ENCODE results near the gene CLEC16A.

The CLEC16A gene

DNA sequence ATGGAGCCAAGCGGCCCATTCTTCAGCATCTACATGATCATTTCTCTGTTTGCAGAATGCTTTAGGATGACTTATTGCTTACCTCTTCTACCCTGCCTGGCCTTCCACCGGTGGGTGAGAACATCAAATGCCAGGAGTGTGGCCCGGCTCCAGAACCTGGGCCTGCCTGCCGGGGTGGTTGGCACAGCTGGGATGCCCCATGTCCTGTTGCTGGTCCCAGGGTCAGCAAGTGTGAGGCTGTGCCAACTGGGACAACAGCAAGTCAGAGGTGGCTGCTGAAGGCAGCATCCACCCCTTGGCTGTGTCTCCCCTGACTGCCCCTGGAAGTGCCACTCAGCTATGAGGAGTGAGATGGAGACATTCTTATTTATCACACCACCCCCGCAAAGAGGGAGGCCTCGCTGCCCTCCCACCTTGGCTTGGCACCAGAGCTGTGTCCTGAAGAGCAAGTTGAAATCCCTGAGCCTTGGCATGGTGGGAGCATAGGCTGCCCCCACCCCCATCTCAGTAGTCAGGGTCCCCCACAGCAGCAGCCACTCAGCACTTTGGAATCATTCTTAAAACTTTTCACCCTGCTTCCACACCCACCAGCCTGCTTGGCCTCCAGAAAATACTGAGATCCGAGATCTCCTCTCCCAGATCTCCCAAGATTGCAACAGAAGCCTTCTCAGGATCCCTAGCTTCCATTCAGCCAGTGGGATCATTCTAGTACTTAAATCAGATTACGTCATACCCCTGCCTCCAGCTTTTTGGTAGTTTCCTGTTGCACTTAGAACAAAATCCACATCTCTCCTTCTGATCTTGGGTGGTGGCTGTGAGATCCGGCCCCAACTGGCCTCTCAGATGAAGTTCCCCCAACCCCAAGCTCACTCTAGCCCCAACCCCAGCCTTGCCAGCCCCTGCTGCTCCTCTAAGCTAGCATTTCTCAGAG lies 184.1 kb downstream of the CLEC16A start:
- Mint-ChIP-seq H3K4me1 (peaks cover 69% of the 10 kb centered on the region), H3K27me3 (no peaks in the 10 kb centered on the region), H3K36me3 (ENCODE audit: low read depth) (peaks cover 39% of the 10 kb centered on the region), H3K4me3 (no peak overlapping the region), H3K9me3 (no peaks in the 10 kb centered on the region), H3K27ac (peak overlapping the region; percentile 76)
- DNase-seq: no peak
- ATAC-seq: no peak

DNA sequence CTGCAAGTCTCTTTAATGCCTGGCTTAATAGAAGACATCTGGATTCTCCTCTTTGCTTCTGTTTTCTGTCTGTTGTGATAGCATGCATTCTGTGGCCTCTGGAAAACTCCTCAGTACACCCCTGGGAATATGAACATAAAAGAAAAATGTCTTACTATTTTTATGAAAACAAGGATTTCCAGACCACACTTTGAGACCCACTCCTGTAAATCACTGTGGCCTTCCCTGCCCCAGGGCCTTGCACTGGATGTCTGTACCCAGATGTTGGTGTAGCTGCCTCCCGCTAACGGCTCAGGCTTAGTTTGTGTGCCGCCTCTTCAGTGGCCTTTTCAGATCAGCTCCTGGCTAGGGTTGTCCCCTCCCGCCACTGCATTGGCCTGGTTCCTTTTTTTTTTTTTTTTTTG lies 185.0 kb downstream of the CLEC16A start:
- ATAC-seq (no peak), DNase-seq (no peak)
- Mint-ChIP-seq H3K27ac (peak overlapping the region; percentile 57), H3K4me3 (no peak overlapping the region), H3K36me3 (ENCODE audit: low read depth) (peaks cover 32% of the 10 kb centered on the region), H3K4me1 (peaks cover 72% of the 10 kb centered on the region), H3K27me3 (no peaks in the 10 kb centered on the region), H3K9me3 (no peaks in the 10 kb centered on the region)

DNA sequence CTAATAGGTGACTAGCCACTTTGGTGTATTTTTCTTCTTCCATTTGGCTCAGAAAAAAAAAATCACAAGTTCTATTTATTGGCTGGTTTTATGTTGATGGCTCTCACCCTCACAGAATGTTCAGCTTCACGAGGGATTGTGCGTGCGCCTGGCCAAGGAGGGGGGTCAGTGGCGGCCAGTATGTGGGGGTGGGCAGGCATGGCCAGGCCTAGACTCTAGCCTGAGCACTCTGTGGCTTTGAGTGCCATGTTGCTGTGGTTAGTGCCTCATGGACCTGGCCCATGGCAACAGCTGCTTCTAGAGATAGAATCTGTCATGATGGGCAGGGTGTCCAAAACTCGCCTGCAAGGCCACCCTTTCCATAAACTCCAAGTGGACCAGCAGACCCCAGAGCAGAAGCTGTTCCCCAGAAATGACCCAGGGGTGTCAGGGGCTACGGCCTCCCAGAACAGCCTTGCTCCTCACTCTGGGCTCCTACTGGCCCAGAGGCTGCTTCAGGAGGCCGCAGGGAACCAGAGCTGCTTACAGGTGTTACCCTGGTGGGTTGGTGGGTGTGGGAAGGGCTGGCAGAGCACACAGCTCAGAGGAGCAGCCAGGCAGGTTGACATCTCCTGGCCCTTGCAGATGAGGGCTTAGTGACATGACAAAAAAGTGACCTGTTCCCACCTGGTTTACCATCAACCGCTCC lies 186.8 kb downstream of the CLEC16A start:
- Mint-ChIP-seq H3K36me3 (ENCODE audit: low read depth) (peaks cover 36% of the 10 kb centered on the region), H3K4me3 (no peak overlapping the region), H3K4me1 (peaks cover 70% of the 10 kb centered on the region), H3K27ac (peak overlapping the region; percentile 93), H3K9me3 (no peaks in the 10 kb centered on the region), H3K27me3 (no peaks in the 10 kb centered on the region)
- DNase-seq: no peak
- no peak for ATAC-seq

DNA sequence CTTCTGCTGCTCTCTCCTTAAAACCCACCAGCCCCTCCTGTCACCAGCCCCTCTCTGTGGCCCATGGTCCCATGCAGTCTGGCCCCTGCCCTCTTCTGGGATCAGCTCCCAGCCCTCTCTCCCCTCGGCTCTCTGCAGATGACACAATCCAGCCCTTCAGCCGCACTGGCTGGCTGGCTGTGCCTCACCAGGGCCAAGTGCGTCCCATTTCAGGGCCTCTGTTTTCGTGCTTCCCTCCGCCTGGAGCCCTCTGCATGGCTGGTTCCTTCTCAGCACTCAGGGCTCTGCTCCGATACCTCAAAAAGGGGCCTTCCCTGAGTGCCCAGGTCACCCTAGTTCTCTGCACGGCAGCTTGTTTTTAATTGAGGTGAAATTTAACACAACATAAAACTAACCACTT lies 187.3 kb downstream of the CLEC16A start:
- DNase-seq (no peak), ATAC-seq (peak; percentile 71)
- H3K4me3 Mint-ChIP-seq: peak overlapping the region; percentile 38
- peaks cover 33% of the 10 kb centered on the region for H3K36me3 Mint-ChIP-seq (ENCODE audit: low read depth)
- H3K27me3 Mint-ChIP-seq: no peaks in the 10 kb centered on the region
- no peaks in the 10 kb centered on the region for H3K9me3 Mint-ChIP-seq
- peaks cover 67% of the 10 kb centered on the region for H3K4me1 Mint-ChIP-seq
- peak overlapping the region; percentile 93 for H3K27ac Mint-ChIP-seq

DNA sequence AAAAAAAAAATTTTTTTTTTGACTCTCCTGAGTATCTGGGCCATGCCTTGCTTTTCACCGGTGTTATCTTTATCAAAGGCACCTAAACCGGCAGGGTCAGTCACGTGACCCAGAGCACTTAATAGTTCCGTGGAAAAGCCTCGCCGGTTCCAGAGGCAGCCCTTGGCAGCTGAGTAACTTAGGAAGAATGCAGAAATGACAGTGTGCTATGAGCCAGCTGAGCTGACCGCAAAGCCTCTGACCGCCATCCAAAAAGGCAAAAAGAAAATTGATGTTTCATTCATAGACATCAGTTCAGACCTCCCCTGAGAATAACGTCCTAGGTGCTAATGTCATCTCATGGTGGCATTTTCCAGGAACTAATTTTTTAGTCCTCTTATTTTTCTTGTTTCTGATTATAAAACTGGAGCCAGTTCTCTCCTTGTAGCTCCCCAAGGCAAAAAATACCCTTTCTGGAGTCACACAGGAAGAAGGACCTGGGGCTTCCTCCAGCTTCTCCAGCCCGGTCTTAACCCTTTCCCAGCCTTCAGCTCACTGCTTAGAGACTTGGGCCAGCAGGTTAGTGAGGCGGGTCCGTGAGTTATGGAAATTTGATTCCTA lies 189.1 kb downstream of the CLEC16A start:
- Mint-ChIP-seq H3K4me3 (no peak overlapping the region), H3K9me3 (no peaks in the 10 kb centered on the region), H3K4me1 (peaks cover 70% of the 10 kb centered on the region), H3K27ac (peak overlapping the region; percentile 18), H3K36me3 (ENCODE audit: low read depth) (peaks cover 33% of the 10 kb centered on the region), H3K27me3 (no peaks in the 10 kb centered on the region)
- no peak for DNase-seq
- no peak for ATAC-seq

DNA sequence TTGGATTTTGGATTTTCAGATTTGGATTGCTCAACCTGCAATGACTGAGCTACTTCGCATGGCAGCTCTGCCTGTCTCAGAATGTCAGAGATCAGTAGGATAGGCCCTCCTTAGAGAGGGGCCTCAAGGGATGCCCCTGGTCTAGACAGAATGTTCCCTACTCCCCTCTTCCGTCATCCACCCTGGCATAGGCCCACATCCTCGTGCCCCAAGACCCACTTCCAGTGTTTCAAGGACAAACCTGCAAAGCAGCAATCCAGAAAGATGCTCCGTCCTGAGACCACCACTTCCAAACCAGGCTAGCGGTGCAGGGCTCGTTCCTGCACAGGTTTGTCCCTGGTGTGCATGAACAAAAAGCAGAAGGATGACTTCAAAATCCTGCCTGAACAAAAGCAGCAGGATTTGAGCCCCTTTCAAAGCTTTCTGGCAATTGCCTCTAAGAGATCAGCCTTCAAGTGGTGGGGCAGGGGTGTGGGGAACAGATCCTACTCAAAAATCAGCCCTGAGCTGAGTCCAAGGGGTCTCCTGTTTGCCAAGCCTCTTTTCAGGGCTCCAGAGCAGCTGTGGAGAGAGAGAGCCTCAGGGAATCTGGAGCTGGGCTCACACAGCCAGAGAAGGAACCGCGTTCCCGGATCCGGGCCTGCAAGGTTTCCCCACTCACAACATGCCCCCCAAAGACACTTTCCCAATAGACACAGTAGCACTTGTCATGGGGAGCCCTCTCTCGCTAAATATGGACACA lies 190.5 kb downstream of the CLEC16A start:
- ATAC-seq (no peak), DNase-seq (no peak)
- Mint-ChIP-seq H3K9me3 (no peaks in the 10 kb centered on the region), H3K4me1 (peaks cover 71% of the 10 kb centered on the region), H3K27ac (no peak overlapping the region), H3K4me3 (no peak overlapping the region), H3K36me3 (ENCODE audit: low read depth) (peaks cover 33% of the 10 kb centered on the region), H3K27me3 (no peaks in the 10 kb centered on the region)

DNA sequence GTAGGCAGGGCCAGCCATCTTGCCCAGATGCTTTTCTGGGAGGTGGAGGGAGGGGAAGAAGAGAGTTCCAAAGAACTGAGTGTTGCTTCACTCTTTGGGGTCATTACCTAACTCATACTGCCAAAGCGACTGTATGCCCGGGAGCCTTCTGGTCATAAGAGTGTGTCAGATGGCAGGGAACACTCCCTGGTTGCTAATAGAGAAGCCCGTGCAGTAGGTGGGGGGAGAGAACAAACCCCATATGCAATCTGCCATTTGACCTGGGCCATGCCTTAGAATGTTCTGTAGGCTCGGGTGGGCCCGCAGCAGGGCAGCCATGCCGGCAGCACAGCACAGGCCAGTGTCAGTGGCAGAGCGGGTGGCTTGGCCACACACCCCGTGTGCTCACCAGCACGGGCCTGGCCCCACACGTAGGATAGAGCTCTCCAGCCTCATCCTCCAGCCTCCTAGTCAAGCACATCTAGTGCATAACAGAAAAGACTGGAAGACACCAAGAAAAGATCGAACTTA lies 191.2 kb downstream of the CLEC16A start:
- H3K9me3 Mint-ChIP-seq: no peaks in the 10 kb centered on the region
- H3K4me3 Mint-ChIP-seq: no peak overlapping the region
- no peak for ATAC-seq
- H3K36me3 Mint-ChIP-seq (ENCODE audit: low read depth): peaks cover 30% of the 10 kb centered on the region
- H3K27me3 Mint-ChIP-seq: no peaks in the 10 kb centered on the region
- DNase-seq: no peak
- no peak overlapping the region for H3K27ac Mint-ChIP-seq
- H3K4me1 Mint-ChIP-seq: peaks cover 71% of the 10 kb centered on the region

DNA sequence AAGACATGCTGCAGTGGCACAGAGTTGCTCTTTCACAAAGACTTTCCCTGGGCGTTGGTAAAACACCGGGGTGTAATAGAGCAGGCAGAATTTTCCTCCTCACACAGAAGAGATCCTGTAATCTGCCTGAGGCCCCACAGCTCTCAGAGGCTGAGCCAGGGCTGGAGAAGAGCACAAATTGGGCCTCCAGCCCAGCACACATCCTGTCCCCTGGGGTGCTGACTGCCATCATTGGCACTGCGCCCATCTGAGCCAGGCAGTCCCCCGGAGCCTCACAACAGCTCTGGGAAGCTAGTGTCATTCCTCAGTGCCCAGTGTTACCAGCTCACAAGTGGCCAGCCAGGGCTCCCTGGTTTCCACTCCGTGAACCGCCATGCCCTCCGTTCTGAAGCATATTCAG lies 192.2 kb downstream of the CLEC16A start:
- ATAC-seq: no peak
- no peak overlapping the region for H3K4me3 Mint-ChIP-seq
- H3K9me3 Mint-ChIP-seq: no peaks in the 10 kb centered on the region
- H3K36me3 Mint-ChIP-seq (ENCODE audit: low read depth): peaks cover 28% of the 10 kb centered on the region
- no peak for DNase-seq
- H3K27ac Mint-ChIP-seq: no peak overlapping the region
- H3K27me3 Mint-ChIP-seq: no peaks in the 10 kb centered on the region
- H3K4me1 Mint-ChIP-seq: peaks cover 63% of the 10 kb centered on the region

DNA sequence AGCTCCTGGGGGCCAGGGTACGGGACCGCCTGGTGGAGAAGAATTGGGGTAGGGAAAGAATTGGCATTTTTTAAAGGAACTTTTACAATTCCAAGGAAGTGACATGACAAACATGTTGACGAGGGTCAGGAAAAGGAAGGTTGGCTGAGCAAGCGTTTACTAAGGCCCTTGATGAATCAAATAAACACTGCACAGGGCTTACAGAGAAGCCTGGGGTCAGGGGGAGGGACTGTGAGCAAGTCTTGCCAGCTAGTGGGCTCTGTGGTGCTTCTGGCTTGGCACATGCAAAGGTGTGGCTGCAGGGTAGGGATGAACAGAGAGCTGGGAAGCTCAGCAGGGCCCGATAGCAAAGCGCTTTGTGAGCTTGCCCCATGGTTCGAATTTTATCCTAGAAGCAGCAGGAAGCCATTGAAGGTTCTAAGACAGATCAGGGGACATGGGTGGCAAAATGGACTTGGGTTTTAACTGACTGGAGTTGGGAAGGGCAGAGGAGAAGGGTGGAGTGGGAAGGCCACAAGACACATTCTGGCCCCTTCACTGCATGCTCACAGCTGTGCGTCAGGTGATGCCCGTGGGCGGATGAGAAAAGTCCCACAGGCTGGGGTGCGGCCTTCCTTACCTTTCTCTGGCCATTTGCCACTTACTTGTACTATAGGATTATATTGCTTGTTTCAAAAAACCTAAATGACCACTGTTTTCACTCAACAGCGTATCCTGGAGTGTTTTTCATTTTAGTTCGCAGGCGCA lies 193.8 kb downstream of the CLEC16A start:
- ATAC-seq (peak; percentile 61), DNase-seq (peak; percentile 33)
- Mint-ChIP-seq H3K9me3 (no peaks in the 10 kb centered on the region), H3K27ac (peak overlapping the region; percentile 74), H3K4me1 (peaks cover 52% of the 10 kb centered on the region), H3K27me3 (no peaks in the 10 kb centered on the region), H3K4me3 (peak overlapping the region; percentile 18), H3K36me3 (ENCODE audit: low read depth) (peaks cover 19% of the 10 kb centered on the region)

DNA sequence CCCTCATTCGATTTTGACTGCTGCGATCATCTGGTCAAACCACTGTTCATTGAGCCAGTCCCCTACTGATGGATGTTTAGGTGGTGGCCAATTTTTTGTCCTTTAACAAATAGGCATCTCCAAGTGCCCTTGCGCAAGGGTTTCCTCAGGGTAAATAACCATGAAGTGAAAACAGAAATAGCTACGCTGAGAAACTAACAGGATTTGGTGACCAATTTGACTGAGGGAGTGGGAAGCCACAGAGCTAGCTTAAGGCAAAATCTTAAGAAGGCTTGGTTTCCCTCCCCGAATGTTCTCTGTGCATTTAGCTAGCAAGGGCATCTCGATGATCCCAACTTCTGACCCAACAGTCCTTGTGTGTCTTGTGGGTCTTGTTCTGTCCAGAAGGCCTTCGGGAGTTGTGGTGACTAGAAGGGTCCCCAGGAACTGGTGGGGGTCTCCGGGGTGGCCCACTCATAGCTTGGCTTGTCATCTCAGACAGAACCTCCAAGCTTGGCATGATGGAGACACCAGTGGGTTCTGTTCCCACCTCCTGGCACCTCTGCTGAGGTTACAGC lies 194.5 kb downstream of the CLEC16A start:
- Mint-ChIP-seq H3K4me1 (peaks cover 47% of the 10 kb centered on the region), H3K4me3 (no peak overlapping the region)
- ATAC-seq: no peak

DNA sequence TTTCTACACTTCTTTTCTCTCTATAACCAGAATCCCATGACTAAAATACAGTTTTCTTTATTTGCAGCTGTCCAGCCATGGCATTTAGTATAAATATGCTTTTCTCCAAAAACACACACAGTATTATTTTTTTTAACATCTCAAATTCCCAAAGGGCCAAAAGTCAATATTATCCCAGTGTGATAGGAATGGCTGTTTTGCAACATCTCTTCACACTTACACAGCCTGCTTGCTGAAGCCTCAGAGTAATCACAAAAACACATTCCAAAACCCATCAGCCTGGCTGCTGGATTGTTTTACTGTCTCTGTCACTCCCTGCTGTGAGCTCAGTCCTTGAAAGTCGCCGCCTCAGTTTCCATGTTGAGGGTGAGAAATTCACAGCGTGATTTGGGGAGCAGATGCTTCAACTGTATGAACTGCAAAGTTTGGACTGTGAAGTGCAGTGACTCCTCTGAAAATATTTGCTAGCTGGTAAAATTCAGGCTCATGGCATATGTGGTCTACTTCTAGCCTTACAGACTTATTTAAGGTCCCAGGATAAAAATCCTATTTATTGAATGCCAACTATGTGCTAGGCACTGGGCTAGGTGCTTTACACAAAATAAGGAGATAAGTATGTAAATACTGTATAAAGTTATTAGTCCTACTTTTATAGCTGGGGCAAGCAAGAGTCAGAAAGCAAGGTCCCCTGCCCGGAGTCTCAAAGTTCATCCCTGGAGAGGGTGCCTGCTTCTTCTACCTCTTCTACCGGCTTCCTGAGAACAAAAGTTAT lies 195.1 kb downstream of the CLEC16A start:
- Mint-ChIP-seq H3K9me3 (no peaks in the 10 kb centered on the region), H3K4me1 (peaks cover 46% of the 10 kb centered on the region), H3K4me3 (peak overlapping the region; percentile 47), H3K36me3 (ENCODE audit: low read depth) (peaks cover 19% of the 10 kb centered on the region), H3K27ac (peak overlapping the region; percentile 80), H3K27me3 (no peaks in the 10 kb centered on the region)
- DNase-seq: no peak
- ATAC-seq: no peak

More for the DNA sequence above, 194.5 kb downstream of the CLEC16A start:
- DNase-seq: no peak
- Mint-ChIP-seq H3K27ac (peak overlapping the region; percentile 80), H3K36me3 (ENCODE audit: low read depth) (peaks cover 19% of the 10 kb centered on the region), H3K27me3 (no peaks in the 10 kb centered on the region), H3K9me3 (no peaks in the 10 kb centered on the region)

DNA sequence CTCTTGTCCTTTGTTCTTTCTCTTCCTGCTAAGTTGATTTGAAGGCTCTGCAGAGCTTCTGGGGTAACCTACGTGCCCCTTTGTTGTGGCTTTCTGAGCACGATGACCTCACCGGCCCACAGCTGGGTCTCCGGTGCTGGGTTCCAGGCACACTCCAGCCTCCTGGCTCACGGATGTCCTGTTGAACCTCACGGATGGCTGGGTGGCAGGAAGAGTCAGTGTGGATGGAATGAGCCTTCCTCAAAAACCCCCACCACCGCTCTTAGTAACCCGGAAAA lies 195.7 kb downstream of the CLEC16A start:
- no peaks in the 10 kb centered on the region for H3K9me3 Mint-ChIP-seq
- H3K4me3 Mint-ChIP-seq: peak overlapping the region; percentile 47
- peak; percentile 61 for DNase-seq
- H3K27ac Mint-ChIP-seq: peak overlapping the region; percentile 80
- H3K4me1 Mint-ChIP-seq: peaks cover 46% of the 10 kb centered on the region
- H3K36me3 Mint-ChIP-seq (ENCODE audit: low read depth): peaks cover 19% of the 10 kb centered on the region
- H3K27me3 Mint-ChIP-seq: no peaks in the 10 kb centered on the region
- ATAC-seq: peak; percentile 76

DNA sequence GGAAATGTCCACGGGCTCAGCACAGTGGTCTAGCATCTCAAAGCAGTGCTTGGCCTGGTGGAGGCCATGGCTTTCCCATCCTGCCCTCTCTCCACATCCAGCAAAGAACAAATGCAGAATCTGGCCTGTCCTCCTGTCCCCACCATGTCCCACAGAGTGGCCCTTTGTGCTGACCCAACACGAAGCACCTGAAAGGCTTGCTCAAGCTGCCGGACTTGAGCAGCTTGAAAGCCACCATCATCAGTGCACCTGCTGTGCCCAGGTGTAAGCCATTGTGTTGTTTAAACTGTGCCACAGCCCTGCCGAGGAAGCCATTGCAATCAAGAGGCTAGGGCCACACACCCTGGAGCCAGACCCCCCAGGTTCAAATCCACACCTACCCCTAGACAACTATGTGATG lies 196.1 kb downstream of the CLEC16A start:
- Mint-ChIP-seq H3K27me3 (no peaks in the 10 kb centered on the region), H3K4me1 (peaks cover 46% of the 10 kb centered on the region), H3K36me3 (ENCODE audit: low read depth) (peaks cover 18% of the 10 kb centered on the region), H3K27ac (peak overlapping the region; percentile 80), H3K9me3 (no peaks in the 10 kb centered on the region), H3K4me3 (no peak overlapping the region)
- ATAC-seq (no peak), DNase-seq (no peak)

Data from activated naive CD8-positive, alpha-beta T cell treated with anti-CD3 and anti-CD28 coated beads, Interleukin-2, amount 50 U/mL, for 24 hours (primary cell).